NCI-H1436 treated with DMSO at 0.1 percent for 48 hours (cell line): Measurements from ENCODE around the gene HIGD1A.

Source experiments
- DNase-seq: peaks from one replicate; lab custom pipeline; 2025; lab: John Stamatoyannopoulos, UW

The HIGD1A gene

GRCh38 chr3:42753757-42754156 is 50.5 kb downstream of the HIGD1A start:
- DNase-seq: no peak

- no peak for DNase-seq
These were observed 51.3 kb downstream of the HIGD1A start for GRCh38 chr3:42752961-42753360.

GRCh38 chr3:42752441-42752840 is 51.8 kb downstream of the HIGD1A start:
- no peak for DNase-seq

- DNase-seq: no peak
These were observed 52.7 kb downstream of the HIGD1A start for GRCh38 chr3:42751609-42752008.

- no peak for DNase-seq
These were observed 53.5 kb downstream of the HIGD1A start for GRCh38 chr3:42750834-42751233.

- no peak for DNase-seq
These were observed 54.5 kb downstream of the HIGD1A start for GRCh38 chr3:42749753-42750231.

- DNase-seq: no peak
These were observed 55.1 kb downstream of the HIGD1A start for GRCh38 chr3:42749025-42749752.

GRCh38 chr3:42747581-42747980 is 56.7 kb downstream of the HIGD1A start:
- DNase-seq: no peak

GRCh38 chr3:42746455-42747450 is 57.5 kb downstream of the HIGD1A start:
- no peak for DNase-seq

- DNase-seq: no peak
These were observed 58.4 kb downstream of the HIGD1A start for GRCh38 chr3:42745776-42746454.

GRCh38 chr3:42745291-42745745 is 59.0 kb downstream of the HIGD1A start:
- no peak for DNase-seq

GRCh38 chr3:42743204-42743995 is 60.9 kb downstream of the HIGD1A start:
- DNase-seq: no peak

GRCh38 chr3:42742688-42743087 is 61.6 kb downstream of the HIGD1A start:
- no peak for DNase-seq

- no peak for DNase-seq
These were observed 62.0 kb downstream of the HIGD1A start for GRCh38 chr3:42742259-42742658.

GRCh38 chr3:42741796-42742195 is 62.5 kb downstream of the HIGD1A start:
- no peak for DNase-seq

- DNase-seq: no peak
These were observed 64.7 kb downstream of the HIGD1A start for GRCh38 chr3:42739401-42740158.

GRCh38 chr3:42736531-42736930 is 67.8 kb downstream of the HIGD1A start:
- no peak for DNase-seq

- DNase-seq: no peak
These were observed 68.2 kb downstream of the HIGD1A start for GRCh38 chr3:42736081-42736480.

GRCh38 chr3:42735615-42736014 is 68.7 kb downstream of the HIGD1A start:
- no peak for DNase-seq

- no peak for DNase-seq
These were observed 69.3 kb downstream of the HIGD1A start for GRCh38 chr3:42735019-42735418.
